T-helper 2 cell treated with Interferon-gamma antibody and Interleukin-4, amounts not matched to agents 100 ng/mL and 5 ng/mL, for 36 hours (primary cell): ENCODE results near the gene B3GNT5. TPM values are rescaled to one million over a fixed set of nuclear protein-coding genes. Genes with fewer than 3 reads are reported as not detected.

Source experiments
- intact Hi-C: fragments of 100-400 bp; cut with micrococcal nuclease; formaldehyde crosslinking; loops from one replicate; pipeline ENCODE4 v1.15.1; 2023
- total RNA-seq: library from RNA; stranded (reverse); gene quantifications from 2 replicates; pipeline ENCODE4 v1.2.3, GENCODE V29; 2022

The B3GNT5 gene
- total RNA-seq, 1 donor from 2014 or later, result 3.3 TPM

DNA sequence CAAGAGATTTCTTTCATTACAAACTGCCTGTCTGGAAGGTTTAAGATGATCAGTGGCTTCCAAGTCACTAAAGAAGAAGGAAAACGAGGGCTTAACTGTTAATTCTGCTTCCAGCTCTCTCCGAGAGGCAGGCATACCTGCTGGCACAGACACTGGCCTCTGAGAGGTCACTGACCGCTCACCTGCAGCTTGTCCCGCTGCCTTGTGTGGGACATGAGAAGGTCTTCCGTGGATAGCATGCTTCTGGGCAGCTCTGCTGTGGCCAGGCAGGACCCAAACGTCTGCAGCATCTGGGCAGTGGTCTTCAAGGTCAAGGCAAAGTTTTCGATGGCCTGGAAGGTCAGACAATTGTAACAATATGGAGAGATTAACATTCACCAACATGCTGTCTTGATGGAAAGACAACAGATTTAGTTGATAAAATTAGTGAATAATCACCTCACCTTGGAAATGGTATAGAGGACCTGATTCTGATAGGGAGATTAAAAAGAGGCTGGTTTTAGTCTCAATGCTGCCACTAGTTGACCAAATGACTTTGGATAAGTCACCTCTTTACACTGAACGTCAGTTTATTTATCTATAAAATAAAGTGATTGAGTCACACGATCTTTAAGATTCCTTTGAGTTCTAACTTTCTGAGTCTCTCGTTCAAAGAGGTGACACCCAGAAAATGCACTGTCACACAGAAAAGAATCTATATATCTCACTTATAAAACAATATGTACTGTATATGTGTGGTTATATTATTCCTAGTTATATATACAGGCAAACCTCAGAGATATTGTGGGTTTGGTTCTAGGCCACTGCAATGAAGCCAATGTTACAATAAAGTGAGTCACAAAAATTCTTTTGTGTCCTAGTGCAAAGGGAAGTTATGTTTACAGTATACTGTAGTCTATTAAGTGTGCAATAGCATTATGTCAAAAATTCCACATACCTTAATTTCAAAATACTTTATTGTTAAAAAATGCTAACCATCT lies 65.1 kb downstream of the B3GNT5 start:
- intact Hi-C loops, result no loop called here

DNA sequence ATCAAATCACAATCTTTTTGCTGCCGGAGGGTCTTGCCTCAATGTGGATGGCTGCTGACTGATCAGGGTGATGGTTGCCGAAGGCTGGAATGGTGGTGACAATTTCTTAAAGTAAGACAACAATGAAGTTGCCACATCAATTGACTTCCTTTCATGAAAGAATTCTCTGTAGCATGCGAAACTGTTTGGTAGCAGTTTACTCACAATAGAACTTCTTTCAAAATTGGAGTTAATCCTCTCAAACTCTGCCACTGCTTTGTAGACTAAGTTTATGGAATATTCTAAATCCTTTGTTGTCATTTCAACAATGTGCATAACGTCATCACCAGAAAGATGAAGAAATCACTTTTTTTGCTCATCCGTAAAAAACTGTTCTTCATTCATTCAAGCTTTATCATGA lies 65.8 kb downstream of the B3GNT5 start:
- intact Hi-C loops, result no loop called here

DNA sequence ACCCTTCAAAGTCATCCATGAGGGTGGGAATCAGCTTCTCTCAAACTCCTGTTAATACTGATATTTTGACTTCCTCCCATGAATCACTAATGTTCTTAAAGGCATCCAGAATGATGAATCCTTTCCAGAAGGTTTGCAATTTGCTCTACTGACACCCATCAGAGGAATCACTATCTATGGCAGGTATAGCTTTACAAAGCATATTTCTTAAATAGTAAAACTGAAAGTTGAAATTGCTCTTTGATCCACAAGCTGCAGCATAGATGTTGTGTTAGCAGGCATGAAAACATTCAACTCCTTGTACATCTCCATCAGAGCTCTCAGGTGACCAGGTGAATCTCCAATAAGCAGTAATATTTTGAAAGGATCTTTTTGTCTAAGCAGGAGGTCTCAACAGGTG lies 66.3 kb downstream of the B3GNT5 start:
- intact Hi-C loops, result no loop called here

Other genes starting within 250 kb of the B3GNT5 start
- gene MCCC1, start 153.8 kb upstream of the B3GNT5 start, total RNA-seq, result 20.7 and 22.3 TPM in 2 replicates
- gene LAMP3, start 90.5 kb upstream of the B3GNT5 start, total RNA-seq, result 2.9 and 3.3 TPM in 2 replicates
- 4.3 and 5.5 TPM in 2 replicates for gene MCF2L2, start 175.4 kb downstream of the B3GNT5 start, total RNA-seq